Esophagus squamous epithelium (tissue), 4 donors: ENCODE results near the gene CNOT6.

Experiments used
- CTCF ChIP-seq, 6 experiments: fragments of 450-650 bp in 4 of 6; fragments of 200-600 bp in 2 of 6; sonication (generic) in 2 of 6; IDR thresholded peaks; one replicate each; pipeline ENCODE4 v1.5.1; 2016 to 2019; ENCODE audit warnings: antibody characterized with exemption in 6 of 6, mild to moderate bottlenecking in 4 of 6, moderate library complexity in 4 of 6
- POLR2A ChIP-seq, 4 donors: fragments of 450-650 bp; IDR thresholded peaks; one replicate each; pipeline ENCODE4 v1.6.1; 2017; ENCODE audit warnings: antibody characterized with exemption in 4 of 4, mild to moderate bottlenecking in 4 of 4, moderate library complexity in 3 of 4

GRCh38 chr5:180607861-180608571 is 113.8 kb downstream of the CNOT6 start:
- TF ChIP-seq CTCF (IDR thresholded peaks at IDR 0.05) (no peak), POLR2A (IDR thresholded peaks at IDR 0.05) (no peak)
